Lower leg skin (tissue), 4 donors: ENCODE measurements around the gene KLHDC7B. TPM values are rescaled to one million over a fixed set of nuclear protein-coding genes. Genes with fewer than 3 reads are reported as not detected.

Experiments used
- DNase-seq, 2 donors: peaks; one replicate each; pipeline ENCODE4 v3.0.0-alpha.2; 2019; ENCODE audit warnings: low spot score in 2 of 2
- H3K4me3 ChIP-seq: fragments of 200-600 bp; sonication (generic); 2 replicates; pipeline ENCODE4 v1.5.1; 2017; ENCODE audit warnings: mild to moderate bottlenecking, low read depth; ENCODE audit not compliant: poor library complexity, severe bottlenecking
- CTCF ChIP-seq, 3 donors: fragments of 450-650 bp; IDR thresholded peaks; one replicate each; pipeline ENCODE4 v1.5.1; 2016; ENCODE audit warnings: antibody characterized with exemption in 3 of 3, mild to moderate bottlenecking in 3 of 3, moderate library complexity in 2 of 3
- POLR2A ChIP-seq, 2 donors: fragments of 450-650 bp; IDR thresholded peaks; one replicate each; pipeline ENCODE4 v1.6.1; 2016 to 2017; ENCODE audit warnings: antibody characterized with exemption in 2 of 2, mild to moderate bottlenecking in 1 of 2, moderate library complexity in 1 of 2
- WGBS, 2 donors: methylation state at CpG; one replicate each; pipeline ENCODE4 v1.1.5; 2018; 5-methylcytosine and 5-hydroxymethylcytosine counted together
- intact Hi-C: fragments of 100-400 bp; cut with DNase I; formaldehyde crosslinking; loops from one replicate; pipeline ENCODE4 v1.15.0; 2023; ENCODE audit warnings: low total_unique reads
- total RNA-seq, 4 donors: library from RNA; depleted of rRNA; stranded (reverse); fragments of >200 nt; gene quantifications; one replicate each; pipeline ENCODE4 v1.1.0, GENCODE V29; 2016

Gene KLHDC7B
- total RNA-seq, 4 donors from 2014 or later, result 0.07 to 0.10 TPM; not detected in 2

- no peak for DNase-seq
- 94 to 99% methylated on average over 5 of the region's 5 CpGs for WGBS, 2 donors
- intact Hi-C loops, result no loop called here
- H3K4me3 ChIP-seq, result no peak overlapping the region
- TF ChIP-seq CTCF (IDR thresholded peaks at IDR 0.05) (no peak), POLR2A (IDR thresholded peaks at IDR 0.05) (no peak)
These were observed 51.4 kb downstream of the KLHDC7B start for GRCh38 chr22:50597097-50597496.

GRCh38 chr22:50599816-50600455, 54.2 kb downstream of the KLHDC7B start:
- no peak overlapping the region for H3K4me3 ChIP-seq
- DNase-seq, result no peak
- intact Hi-C loops, result no loop called here
- 26 to 27% methylated on average over 29 to 31 of the region's 52 CpGs for WGBS, 2 donors
- TF ChIP-seq CTCF (IDR thresholded peaks at IDR 0.05), result no peak
- no peak for TF ChIP-seq POLR2A (IDR thresholded peaks at IDR 0.05)

GRCh38 chr22:50600538-50600937, 54.8 kb downstream of the KLHDC7B start, which contains the start of gene MAPK8IP2:
MAPK8IP2 (plus strand) TSS chr22:50600793; CDS start chr22:50600819, 26 bp downstream.
- intact Hi-C loops, result no loop called here
- WGBS, 2 donors, result 0% methylated on average over 34 of the region's 61 CpGs; no CpG with 5 or more reads in 1 of the 2 donors
- DNase-seq, result no peak
- TF ChIP-seq POLR2A (IDR thresholded peaks at IDR 0.05), result no peak
- no peak for TF ChIP-seq CTCF (IDR thresholded peaks at IDR 0.05)
- no peak within 1 kb of the TSS for H3K4me3 ChIP-seq

Other genes with a start within 250 kb of the KLHDC7B start
- gene PLXNB2, start 238.3 kb upstream of the KLHDC7B start, total RNA-seq, result 100 to 1,000 TPM; 105 to 199 (median 155) TPM
- 1 to 10 TPM in 3 of 4 donors, under 1 TPM in 1; 0.97 to 8.8 (median 6.5) TPM for gene DENND6B, start 218.9 kb upstream of the KLHDC7B start, total RNA-seq
- 10 to 100 TPM; 32.0 to 56.3 (median 50.9) TPM for gene PPP6R2, start 202.6 kb upstream of the KLHDC7B start, total RNA-seq
- 100 to 1,000 TPM in 2 of 4 donors, 10 to 100 TPM in 2; 70.8 to 123 (median 87.2) TPM for gene SBF1, start 70.9 kb upstream of the KLHDC7B start, total RNA-seq
- gene ADM2, start 64.4 kb upstream of the KLHDC7B start, total RNA-seq, result under 1 TPM in 3 of 4 donors, not detected in 1; 0.19 to 0.56 (median 0.52) TPM
- not detected for gene MIOX, start 59.0 kb upstream of the KLHDC7B start, total RNA-seq
- 10 to 100 TPM; 34.8 to 47.2 (median 38.8) TPM for gene LMF2, start 38.2 kb upstream of the KLHDC7B start, total RNA-seq
- gene NCAPH2, start 37.7 kb upstream of the KLHDC7B start, total RNA-seq, result 10 to 100 TPM; 40.7 to 54.3 (median 41.5) TPM
- gene SCO2, start 20.3 kb upstream of the KLHDC7B start, total RNA-seq, result 1 to 10 TPM; 1.5 to 9.4 (median 4.4) TPM
- 10 to 100 TPM; 23.6 to 63.3 (median 33.5) TPM for gene TYMP, start 15.9 kb upstream of the KLHDC7B start, total RNA-seq
- gene SYCE3, start 17.0 kb downstream of the KLHDC7B start, total RNA-seq, result not detected
- 10 to 100 TPM in 1 of 4 donors, 1 to 10 TPM in 3; 4.7 to 12.0 (median 6.8) TPM for gene CPT1B, start 32.5 kb downstream of the KLHDC7B start, total RNA-seq
- gene CHKB, start 37.0 kb downstream of the KLHDC7B start, total RNA-seq, result 10 to 100 TPM; 47.0 to 71.3 (median 66.4) TPM
- gene MAPK8IP2, start 54.9 kb downstream of the KLHDC7B start, total RNA-seq, result 1 to 10 TPM; 2.1 to 5.4 (median 3.6) TPM
- 10 to 100 TPM; 23.3 to 51.8 (median 30.4) TPM for gene ARSA, start 82.3 kb downstream of the KLHDC7B start, total RNA-seq
- gene SHANK3, start 126.9 kb downstream of the KLHDC7B start, total RNA-seq, result 1 to 10 TPM; 4.0 to 8.9 (median 6.8) TPM
- under 1 TPM in 2 of 4 donors, not detected in 2; 0.65 to 0.97 TPM for gene ACR, start 192.3 kb downstream of the KLHDC7B start, total RNA-seq
- gene RABL2B, start 237.7 kb downstream of the KLHDC7B start, total RNA-seq, result 10 to 100 TPM in 3 of 4 donors, 1 to 10 TPM in 1; 9.5 to 17.7 (median 14.3) TPM